Activated CD4-positive, alpha-beta memory T cell treated with anti-CD3 and anti-CD28 coated beads for 36 hours (primary cell): ENCODE measurements around the gene GNAI2. TPM values are rescaled to one million over a fixed set of nuclear protein-coding genes. Genes with fewer than 3 reads are reported as not detected.
"Not testable (repeated sequence)": the region's sequence is repeated elsewhere in the genome, so short reads cannot be mapped to it uniquely, and the experiment has no call there.

ENCODE experiments used
- CTCF ChIA-PET: fragments of 350-600 bp; sonication (Branson Sonifier 250); formaldehyde crosslinking; loops from one replicate; lab custom pipeline; 2021; ENCODE audit warnings: antibody characterized with exemption, inconsistent platforms; lab: Charles Lee
- POLR2A ChIA-PET: fragments of 350-600 bp; sonication (Branson Sonifier 250); formaldehyde crosslinking; loops from one replicate; lab custom pipeline; 2021; ENCODE audit warnings: antibody characterized with exemption; lab: Charles Lee
- DNase-seq: peaks from one replicate; pipeline ENCODE4 v3.0.0-alpha.2; 2020
- H3K27ac Mint-ChIP-seq: one replicate; pipeline ENCODE4 v1.8.0; 2021; ENCODE audit warnings: mixed read lengths
- H3K27me3 Mint-ChIP-seq: one replicate; pipeline ENCODE4 v1.8.0; 2021; ENCODE audit warnings: mixed read lengths
- H3K36me3 Mint-ChIP-seq: one replicate; pipeline ENCODE4 v1.8.0; 2021; ENCODE audit warnings: mixed read lengths
- H3K4me1 Mint-ChIP-seq: one replicate; pipeline ENCODE4 v1.8.0; 2021; ENCODE audit warnings: low read depth, mixed read lengths
- H3K4me3 Mint-ChIP-seq: one replicate; pipeline ENCODE4 v1.8.0; 2021; ENCODE audit warnings: mild to moderate bottlenecking, mixed read lengths
- H3K9me3 Mint-ChIP-seq: one replicate; pipeline ENCODE4 v1.8.0; 2021; ENCODE audit warnings: mixed read lengths
- intact Hi-C: fragments of 100-400 bp; cut with micrococcal nuclease; formaldehyde crosslinking; loops from one replicate; pipeline ENCODE4 v1.15.1; 2023
- total RNA-seq, 2 experiments: library from RNA; stranded (reverse); gene quantifications; one replicate each; pipeline ENCODE4 v1.2.3, GENCODE V29; 2021

Gene GNAI2
- total RNA-seq, 2 experiments from 2014 or later = 346 to 349 TPM

DNA sequence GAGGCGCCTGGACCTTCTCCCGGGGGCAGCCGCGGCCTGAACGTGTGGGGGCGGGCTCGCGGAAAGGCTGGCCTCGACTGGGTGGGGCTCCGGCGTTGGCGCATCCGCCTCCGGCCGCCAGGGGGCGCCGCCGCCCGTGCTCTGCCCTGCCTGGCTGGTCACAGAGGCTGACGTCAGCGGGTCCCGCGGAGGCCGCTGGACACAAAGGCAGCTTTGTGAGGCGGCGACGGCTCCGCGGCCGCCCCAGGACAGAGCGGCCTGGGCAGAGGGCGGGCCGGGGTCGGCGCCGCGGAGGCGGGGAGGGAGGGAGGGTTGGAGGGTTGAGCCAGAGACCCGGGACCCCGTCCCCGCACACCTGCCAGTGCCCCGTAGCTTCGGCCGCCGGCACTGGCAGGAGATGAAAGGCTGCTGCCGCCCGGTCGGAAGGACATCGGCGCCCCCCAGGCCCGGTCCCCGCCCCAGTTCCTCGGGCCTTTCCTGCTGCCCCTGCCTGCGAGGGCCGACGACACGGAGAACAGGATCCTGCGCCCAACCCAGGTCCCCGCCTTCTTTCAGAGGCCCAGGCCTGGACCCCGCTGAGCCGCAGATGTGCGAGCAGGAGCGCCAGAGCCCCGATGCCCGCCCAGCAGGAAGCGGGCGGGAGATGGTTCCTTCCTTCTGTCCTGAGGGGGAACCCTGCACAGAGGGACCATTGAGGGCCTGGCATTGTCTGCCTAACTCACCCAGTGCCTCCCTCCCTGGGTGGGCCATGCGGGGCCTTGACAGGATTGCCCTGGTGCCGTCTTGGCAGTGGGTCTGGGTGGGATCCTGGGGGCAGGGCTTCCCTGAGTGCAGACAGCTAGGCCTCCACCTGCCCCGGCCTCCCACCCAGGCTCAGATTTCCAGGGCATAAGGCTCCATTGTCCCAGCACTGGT lies 24.3 kb downstream of the GNAI2 start:
- CTCF ChIA-PET = interaction anchor here (0.6 to 8.2 kb wide), 18 partner anchors 11 to 329 kb away, joined by 3 to 102 read pairs (median 4); partner anchors contain the start of genes GNAI2, HYAL3 and NAA80
- POLR2A ChIA-PET = interaction anchor here (0.6 to 1.8 kb wide), 4 partner anchors 14 to 72 kb away, joined by 3 to 6 read pairs (median 4); partner anchors contain the start of gene GNAI2
- H3K4me1 Mint-ChIP-seq = peaks cover 6% of the 10 kb centered on the region
- peak overlapping the region; percentile 59 for H3K4me3 Mint-ChIP-seq
- H3K27me3 Mint-ChIP-seq = no peaks in the 10 kb centered on the region
- peak; percentile 92 for DNase-seq
- peak overlapping the region; percentile 69 for H3K27ac Mint-ChIP-seq
- peaks cover 25% of the 10 kb centered on the region for H3K36me3 Mint-ChIP-seq
- intact Hi-C loops = loop anchor here (1.0 kb wide), 3 partner anchors 14 to 33 kb away; no protein-coding TSS in a partner anchor
- H3K9me3 Mint-ChIP-seq = no peaks in the 10 kb centered on the region

DNA sequence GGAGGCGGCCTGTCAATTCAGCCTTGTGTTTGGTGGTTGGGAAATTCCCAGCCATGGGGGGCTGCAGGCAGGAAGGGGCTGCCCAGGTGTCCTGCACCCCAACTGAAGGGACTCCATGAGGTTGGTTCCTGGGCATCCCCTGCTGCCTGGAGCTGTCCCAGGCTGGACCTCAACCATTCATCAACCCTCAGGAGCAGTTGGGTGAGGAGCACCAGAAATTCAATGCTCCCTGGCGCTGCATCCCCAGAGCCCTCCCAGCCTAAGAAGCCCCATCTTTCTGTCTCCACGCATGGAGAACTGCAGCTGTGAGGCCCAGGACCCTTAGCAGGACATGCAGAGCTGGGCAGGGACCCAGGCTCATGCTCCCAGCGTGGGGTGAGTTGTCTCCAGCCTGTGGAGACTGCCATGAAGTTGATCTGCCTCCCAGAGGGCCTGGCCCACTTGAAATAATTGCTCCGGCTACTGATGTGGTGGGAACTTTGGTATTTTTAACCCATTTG lies 25.0 kb downstream of the GNAI2 start:
- Mint-ChIP-seq H3K4me3 (peak overlapping the region; percentile 59), H3K4me1 (peaks cover 6% of the 10 kb centered on the region), H3K9me3 (no peaks in the 10 kb centered on the region), H3K36me3 (peaks cover 25% of the 10 kb centered on the region), H3K27ac (no peak overlapping the region), H3K27me3 (no peaks in the 10 kb centered on the region)
- ChIA-PET POLR2A (interaction anchor here (0.9 kb wide), 1 partner anchor 25 kb away, joined by 4 read pairs; the partner anchor contains the start of gene GNAI2), CTCF (interaction anchor here (1.0 to 8.2 kb wide), 4 partner anchors 12 to 141 kb away, joined by 3 to 102 read pairs (median 50); partner anchors contain the start of genes HYAL3 and NAA80)
- intact Hi-C loops = loop anchor here (1.0 kb wide), 3 partner anchors 13 to 34 kb away; no protein-coding TSS in a partner anchor
- DNase-seq = no peak

DNA sequence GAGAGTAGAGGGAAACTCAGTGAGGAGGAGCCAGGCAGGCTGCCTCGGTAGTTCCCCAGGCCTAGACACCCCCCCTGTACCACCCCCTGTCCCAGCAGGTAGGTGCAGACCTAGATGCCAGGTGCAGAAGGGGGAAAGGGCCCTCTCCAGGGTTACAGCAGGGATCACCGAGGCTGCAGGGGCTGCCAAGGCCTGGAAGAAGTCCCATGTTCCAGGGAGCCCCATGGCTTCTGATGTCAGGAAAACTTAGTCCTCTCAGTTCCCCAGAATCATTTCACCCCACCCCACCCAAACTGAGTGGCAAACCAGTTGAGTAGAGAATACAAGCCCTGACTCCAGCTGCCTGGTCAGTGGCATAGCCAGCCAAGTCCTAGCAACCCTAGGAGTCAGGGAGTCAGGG lies 25.5 kb downstream of the GNAI2 start:
- no peak overlapping the region for H3K27ac Mint-ChIP-seq
- no peak overlapping the region for H3K4me3 Mint-ChIP-seq
- POLR2A ChIA-PET = interaction anchor here (0.9 kb wide), 1 partner anchor 26 kb away, joined by 4 read pairs; the partner anchor contains the start of gene GNAI2
- CTCF ChIA-PET = interaction anchor here (8.0 to 8.2 kb wide), 2 partner anchors 13 to 32 kb away, joined by 96 to 102 read pairs; no protein-coding TSS in a partner anchor
- intact Hi-C loops = no loop called here
- DNase-seq = no peak
- no peaks in the 10 kb centered on the region for H3K9me3 Mint-ChIP-seq
- H3K27me3 Mint-ChIP-seq = no peaks in the 10 kb centered on the region
- peaks cover 20% of the 10 kb centered on the region for H3K36me3 Mint-ChIP-seq
- H3K4me1 Mint-ChIP-seq = peaks cover 6% of the 10 kb centered on the region

DNA sequence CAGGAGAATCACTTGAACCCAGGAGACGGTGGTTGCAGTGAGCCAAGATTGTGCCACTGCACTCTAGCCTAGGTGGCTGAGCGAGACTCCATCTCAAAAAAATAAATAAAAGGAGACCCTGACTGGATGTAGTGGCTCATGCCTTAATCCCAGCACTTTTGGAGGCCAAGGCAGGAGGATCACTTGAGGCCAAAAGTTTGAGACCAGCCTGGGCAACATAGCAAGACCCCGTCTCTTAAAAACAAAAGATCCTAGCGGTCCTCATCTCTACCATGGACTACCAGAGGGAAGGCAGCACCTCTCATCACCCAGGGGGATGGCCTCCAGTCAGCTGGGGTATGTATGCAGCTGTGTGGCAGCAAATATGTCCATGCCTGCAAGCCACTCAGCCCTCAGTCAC lies 26.2 kb downstream of the GNAI2 start:
- H3K27ac Mint-ChIP-seq, intact Hi-C loops: not testable (repeated sequence)
- CTCF ChIA-PET = interaction anchor here (1.6 to 8.0 kb wide), 3 partner anchors 13 to 34 kb away, joined by 4 to 102 read pairs (median 14); no protein-coding TSS in a partner anchor

DNA sequence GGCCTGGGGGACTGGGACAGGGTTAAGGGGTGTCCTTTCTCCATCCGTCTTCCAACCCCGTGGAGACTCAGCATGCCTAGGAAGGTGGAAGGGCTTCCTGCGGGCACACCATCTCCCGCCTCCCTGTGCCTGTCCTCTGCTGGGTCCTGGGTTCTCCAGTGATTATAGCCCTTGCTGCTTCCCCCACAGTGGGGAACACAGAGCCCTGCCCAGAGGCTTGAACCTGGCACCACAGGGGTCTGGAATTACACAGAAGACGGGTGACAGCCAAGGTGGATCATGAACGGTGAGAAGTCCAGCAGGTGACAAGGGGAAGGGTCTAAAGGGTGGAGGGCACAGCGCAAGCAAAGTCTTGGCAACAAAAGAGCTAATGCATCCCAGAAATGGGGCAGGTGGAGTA lies 26.8 kb downstream of the GNAI2 start:
- no peak overlapping the region for H3K27ac Mint-ChIP-seq
- no peaks in the 10 kb centered on the region for H3K9me3 Mint-ChIP-seq
- no peak for DNase-seq
- peaks cover 4% of the 10 kb centered on the region for H3K4me1 Mint-ChIP-seq
- no peaks in the 10 kb centered on the region for H3K27me3 Mint-ChIP-seq
- intact Hi-C loops = no loop called here
- H3K4me3 Mint-ChIP-seq = no peak overlapping the region
- peaks cover 8% of the 10 kb centered on the region for H3K36me3 Mint-ChIP-seq
- CTCF ChIA-PET = interaction anchor here (1.1 to 2.3 kb wide), 4 partner anchors 11 to 37 kb away, joined by 3 to 14 read pairs (median 4); no protein-coding TSS in a partner anchor
- POLR2A ChIA-PET = interaction anchor here (0.9 to 1.1 kb wide), 2 partner anchors 9 to 64 kb away, joined by 3 to 4 read pairs; no protein-coding TSS in a partner anchor

More for the DNA sequence above, 26.2 kb downstream of the GNAI2 start:
- peaks cover 13% of the 10 kb centered on the region for H3K36me3 Mint-ChIP-seq
- POLR2A ChIA-PET = interaction anchor here (0.9 kb wide), 1 partner anchor 27 kb away, joined by 4 read pairs; the partner anchor contains the start of gene GNAI2
- not testable (repeated sequence) for H3K27me3 Mint-ChIP-seq, DNase-seq, H3K4me1 Mint-ChIP-seq, H3K9me3 Mint-ChIP-seq, H3K4me3 Mint-ChIP-seq

DNA sequence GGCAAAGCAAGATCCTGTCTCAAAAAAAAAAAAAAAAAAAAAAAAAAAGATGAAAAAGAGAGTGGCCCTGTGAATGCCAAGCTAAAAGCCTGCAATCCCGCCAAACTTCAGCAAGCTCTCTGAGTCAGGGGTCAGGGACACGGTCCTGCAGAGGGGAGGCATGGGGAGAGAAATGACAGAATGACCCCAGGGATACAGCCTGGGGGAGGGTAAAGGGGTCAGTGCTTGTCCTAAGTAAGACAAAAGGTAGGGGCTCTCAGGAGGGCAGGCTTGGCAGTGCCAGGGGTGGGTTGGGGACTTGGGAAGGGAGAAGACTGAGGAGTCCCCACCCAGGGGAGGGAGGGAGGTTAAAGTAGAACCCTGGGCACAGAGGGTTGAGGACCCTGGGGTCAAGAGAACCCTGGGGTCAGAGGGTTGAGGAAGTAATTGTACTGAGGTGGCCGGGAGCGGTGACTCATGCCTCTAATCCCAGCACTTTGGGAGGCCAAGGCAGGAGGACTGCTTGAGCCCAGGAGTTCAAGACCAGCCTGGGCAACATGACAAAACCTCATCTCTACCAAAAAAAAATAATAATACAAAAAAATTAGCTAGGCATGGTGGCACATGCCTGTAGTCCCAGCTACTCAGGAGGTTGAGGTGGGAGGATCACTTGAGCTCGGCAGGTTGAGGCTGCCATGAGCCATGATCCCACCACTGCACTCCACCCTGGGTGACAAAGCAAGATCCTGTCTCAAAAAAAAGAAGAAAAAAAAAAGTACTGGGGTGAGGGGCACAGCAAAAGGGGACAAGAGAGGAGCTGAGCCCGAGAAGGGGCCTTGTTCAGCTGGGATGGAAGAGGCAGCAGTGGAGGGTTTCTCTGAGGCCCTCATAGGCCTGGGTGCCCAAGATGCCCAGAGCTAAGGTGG lies 27.7 kb downstream of the GNAI2 start:
- Mint-ChIP-seq H3K36me3 (no peaks in the 10 kb centered on the region), H3K4me3 (no peak overlapping the region), H3K27ac (no peak overlapping the region), H3K9me3 (no peaks in the 10 kb centered on the region), H3K27me3 (no peaks in the 10 kb centered on the region), H3K4me1 (peaks cover 4% of the 10 kb centered on the region)
- intact Hi-C loops = no loop called here
- DNase-seq = no peak
- CTCF ChIA-PET = interaction anchor here (0.6 to 2.3 kb wide), 8 partner anchors 11 to 143 kb away, joined by 3 to 14 read pairs (median 4); no protein-coding TSS in a partner anchor
- POLR2A ChIA-PET = interaction anchor here (0.9 to 1.1 kb wide), 3 partner anchors 9 to 65 kb away, joined by 3 to 4 read pairs (median 3); no protein-coding TSS in a partner anchor

DNA sequence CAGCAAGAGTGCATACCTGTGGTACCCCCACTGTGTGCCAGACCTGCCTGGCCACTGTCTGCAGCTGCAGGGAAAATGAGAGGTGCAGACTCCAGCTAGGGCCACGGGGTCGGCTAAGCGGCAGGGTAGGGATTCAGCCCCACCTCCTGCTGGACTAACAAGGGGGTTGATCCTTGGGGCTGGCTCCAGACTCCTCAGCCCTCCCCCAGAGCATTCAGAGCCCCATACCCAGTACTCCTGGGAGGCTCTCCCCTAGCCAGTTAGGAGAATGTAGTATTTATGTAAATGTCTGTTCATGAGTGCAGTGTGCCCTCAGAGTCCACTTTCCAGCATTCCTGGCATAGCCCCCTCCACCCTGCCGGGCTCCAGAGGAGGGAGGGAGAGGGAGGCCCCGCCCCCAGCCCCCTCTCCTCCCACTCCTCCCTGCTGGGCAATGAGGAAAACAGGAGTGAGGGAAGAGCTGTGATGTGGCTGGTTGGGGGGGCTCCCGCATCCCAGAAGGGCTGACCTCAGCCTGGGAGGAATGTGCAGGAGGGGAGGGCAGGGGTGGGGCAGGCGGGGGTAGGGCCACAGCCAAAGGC lies 28.5 kb downstream of the GNAI2 start:
- POLR2A ChIA-PET = interaction anchor here (1.0 to 1.3 kb wide), 2 partner anchors 16 to 18 kb away, joined by 3 to 4 read pairs; no protein-coding TSS in a partner anchor
- Mint-ChIP-seq H3K27ac (no peak overlapping the region), H3K9me3 (no peaks in the 10 kb centered on the region)

DNA sequence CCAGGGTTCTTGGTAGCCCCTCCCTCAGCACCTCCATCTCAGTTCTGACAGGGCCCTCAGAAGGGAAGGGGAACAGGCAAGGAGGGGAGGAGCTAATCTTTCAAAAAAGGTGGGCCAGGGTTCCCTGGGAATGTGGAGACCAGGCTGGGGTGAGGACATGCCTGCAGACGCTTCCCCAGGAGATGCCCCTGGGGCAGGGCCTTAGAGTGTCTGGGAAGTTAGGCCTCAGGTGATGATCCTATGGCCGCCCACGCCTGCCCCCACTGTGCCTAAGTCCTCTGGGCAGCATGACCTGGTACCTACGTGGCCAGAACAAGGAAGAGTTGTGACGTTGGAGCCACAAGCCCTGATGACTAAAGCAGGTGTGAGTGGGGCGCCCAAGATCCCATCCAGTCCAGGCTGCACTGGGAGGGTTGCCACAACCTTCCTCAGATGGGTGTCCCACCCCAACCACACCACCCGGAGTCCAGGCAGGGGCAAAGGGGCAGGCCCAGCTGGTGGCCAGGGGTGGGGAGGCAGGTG lies 29.0 kb downstream of the GNAI2 start:
- no peak overlapping the region for H3K27ac Mint-ChIP-seq
- ChIA-PET POLR2A (interaction anchor here (1.3 kb wide), 1 partner anchor 17 kb away, joined by 4 read pairs; no protein-coding TSS in a partner anchor), CTCF (no interaction called here)
- no peaks in the 10 kb centered on the region for H3K27me3 Mint-ChIP-seq
- H3K36me3 Mint-ChIP-seq = no peaks in the 10 kb centered on the region
- intact Hi-C loops = no loop called here
- no peaks in the 10 kb centered on the region for H3K9me3 Mint-ChIP-seq
- H3K4me3 Mint-ChIP-seq = no peak overlapping the region
- H3K4me1 Mint-ChIP-seq = no peaks in the 10 kb centered on the region
- DNase-seq = no peak

More for the DNA sequence above, 28.5 kb downstream of the GNAI2 start:
- intact Hi-C loops = no loop called here
- Mint-ChIP-seq H3K4me3 (no peak overlapping the region), H3K4me1 (peaks cover 4% of the 10 kb centered on the region), H3K36me3 (no peaks in the 10 kb centered on the region), H3K27me3 (no peaks in the 10 kb centered on the region)
- CTCF ChIA-PET = interaction anchor here (0.6 to 2.3 kb wide), 5 partner anchors 10 to 144 kb away, joined by 3 to 14 read pairs (median 5); no protein-coding TSS in a partner anchor
- DNase-seq = no peak

DNA sequence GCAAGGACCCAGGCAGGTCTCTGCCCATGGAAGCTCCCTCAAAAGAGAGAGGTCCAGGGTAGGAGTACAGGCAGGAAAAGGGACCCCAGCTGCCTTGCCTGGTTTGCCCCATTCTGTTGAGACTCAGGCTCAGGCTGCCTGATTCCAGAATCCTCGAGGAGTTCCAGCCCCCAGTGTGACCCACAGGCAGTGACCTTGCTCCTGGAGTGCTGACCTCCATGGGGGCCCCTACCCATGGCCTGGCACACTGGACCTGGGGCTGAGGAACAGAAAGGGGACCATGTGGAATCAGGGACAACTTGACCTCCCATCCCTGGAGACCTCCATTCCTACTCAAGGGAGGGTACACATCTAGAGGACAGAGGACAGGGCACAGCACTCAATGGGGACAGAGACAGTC lies 29.6 kb downstream of the GNAI2 start:
- no peaks in the 10 kb centered on the region for H3K36me3 Mint-ChIP-seq
- H3K4me1 Mint-ChIP-seq = no peaks in the 10 kb centered on the region
- no peaks in the 10 kb centered on the region for H3K9me3 Mint-ChIP-seq
- H3K27ac Mint-ChIP-seq = no peak overlapping the region
- no peaks in the 10 kb centered on the region for H3K27me3 Mint-ChIP-seq
- ChIA-PET POLR2A (interaction anchor here (1.3 to 1.5 kb wide), 2 partner anchors 17 to 19 kb away, joined by 4 to 6 read pairs; no protein-coding TSS in a partner anchor), CTCF (interaction anchor here (1.4 kb wide), 2 partner anchors 39 to 71 kb away, joined by 3 read pairs; no protein-coding TSS in a partner anchor)
- DNase-seq = no peak
- intact Hi-C loops = no loop called here
- H3K4me3 Mint-ChIP-seq = no peak overlapping the region

DNA sequence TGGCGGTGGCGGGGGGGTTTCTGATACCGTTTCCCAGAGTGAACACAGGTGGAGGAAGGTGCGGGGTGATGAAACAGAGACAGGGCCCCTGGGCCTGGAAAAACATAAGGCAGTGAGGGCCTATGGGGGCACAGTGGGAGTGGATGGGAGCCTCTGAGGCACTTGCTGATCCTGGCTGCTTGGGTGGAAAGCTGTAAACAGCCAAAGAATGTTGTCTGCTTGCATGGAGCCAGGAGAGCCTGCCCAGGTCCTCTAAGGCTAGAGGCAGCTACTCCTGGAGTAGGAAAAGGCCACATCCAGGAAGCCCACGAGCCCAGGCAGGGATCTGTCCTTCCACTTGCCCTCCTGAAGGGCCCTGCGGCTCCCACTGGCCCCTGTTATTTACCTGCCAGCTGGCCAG lies 30.0 kb downstream of the GNAI2 start:
- ChIA-PET POLR2A (interaction anchor here (1.5 kb wide), 1 partner anchor 20 kb away, joined by 6 read pairs; no protein-coding TSS in a partner anchor), CTCF (interaction anchor here (1.4 kb wide), 2 partner anchors 40 to 71 kb away, joined by 3 read pairs; no protein-coding TSS in a partner anchor)
- no peaks in the 10 kb centered on the region for H3K9me3 Mint-ChIP-seq
- no peaks in the 10 kb centered on the region for H3K36me3 Mint-ChIP-seq
- no peak overlapping the region for H3K4me3 Mint-ChIP-seq
- intact Hi-C loops = no loop called here
- DNase-seq = no peak
- no peaks in the 10 kb centered on the region for H3K27me3 Mint-ChIP-seq
- H3K4me1 Mint-ChIP-seq = no peaks in the 10 kb centered on the region
- H3K27ac Mint-ChIP-seq = no peak overlapping the region
